Activated T-helper 1 cell treated with anti-CD3 and anti-CD28 coated beads, Interleukin-12 subunit alpha, Interleukin-12 subunit beta, Interleukin-2, Interleukin-4 antibody, amounts not matched to agents 30 ng/mL and 10 ng/mL and 1 ng/mL, durations not matched to agents 14 hours and 24 hours and 36 hours (primary cell): ENCODE data around the gene C17orf114. TPM values are rescaled to one million over a fixed set of nuclear protein-coding genes. Genes with fewer than 3 reads are reported as not detected.

Experiments
- DNase-seq: peaks from one replicate; pipeline ENCODE4 v3.0.0; 2021; ENCODE audit warnings: low spot score
- H3K27ac Mint-ChIP-seq: one replicate; pipeline ENCODE4 v1.8.0; 2021; ENCODE audit warnings: mild to moderate bottlenecking, mixed read lengths
- H3K27me3 Mint-ChIP-seq: one replicate; pipeline ENCODE4 v1.8.0; 2022; ENCODE audit warnings: mild to moderate bottlenecking, moderate library complexity, mixed read lengths; ENCODE audit not compliant: insufficient read depth
- H3K36me3 Mint-ChIP-seq: one replicate; pipeline ENCODE4 v1.8.0; 2021; ENCODE audit warnings: low read depth, mixed read lengths
- H3K4me1 Mint-ChIP-seq: one replicate; pipeline ENCODE4 v1.8.0; 2021; ENCODE audit warnings: low read depth, mixed read lengths
- H3K4me3 Mint-ChIP-seq: one replicate; pipeline ENCODE4 v1.8.0; 2021; ENCODE audit warnings: mild to moderate bottlenecking, moderate library complexity, mixed read lengths
- H3K9me3 Mint-ChIP-seq: one replicate; pipeline ENCODE4 v1.8.0; 2021; ENCODE audit warnings: mixed read lengths
- intact Hi-C: fragments of 100-400 bp; cut with micrococcal nuclease; formaldehyde crosslinking; loops from one replicate; pipeline ENCODE4 v1.15.1; 2024
- total RNA-seq: library from RNA; stranded (reverse); gene quantifications from 2 replicates; pipeline ENCODE4 v1.2.3, GENCODE V29; 2022

C17orf114 gene

GRCh38 chr17:4771519-4772234 lies 30.5 kb downstream of the C17orf114 start, which contains the start of gene TM4SF5:
Gene TM4SF5, plus strand, starts transcription at chr17:4771886. Its CDS starts 37 bp downstream, at chr17:4771923.
- Mint-ChIP-seq H3K27ac (no peak within 1 kb of the TSS), H3K9me3 (no peaks in the 10 kb centered on the region), H3K4me3 (no peak within 1 kb of the TSS), H3K4me1 (peaks cover 13% of the 10 kb centered on the region), H3K36me3 (no peaks in the 10 kb centered on the region), H3K27me3 (peaks cover 25% of the 10 kb centered on the region)
- intact Hi-C loops, result no loop called here
- no peak for DNase-seq

- intact Hi-C loops, result no loop called here
- Mint-ChIP-seq H3K27ac (no peak overlapping the region), H3K9me3 (no peaks in the 10 kb centered on the region), H3K27me3 (peaks cover 25% of the 10 kb centered on the region), H3K4me1 (peaks cover 13% of the 10 kb centered on the region), H3K36me3 (no peaks in the 10 kb centered on the region), H3K4me3 (no peak overlapping the region)
- no peak for DNase-seq
Observed at GRCh38 chr17:4769628-4770027, 32.5 kb downstream of the C17orf114 start.

DNA sequence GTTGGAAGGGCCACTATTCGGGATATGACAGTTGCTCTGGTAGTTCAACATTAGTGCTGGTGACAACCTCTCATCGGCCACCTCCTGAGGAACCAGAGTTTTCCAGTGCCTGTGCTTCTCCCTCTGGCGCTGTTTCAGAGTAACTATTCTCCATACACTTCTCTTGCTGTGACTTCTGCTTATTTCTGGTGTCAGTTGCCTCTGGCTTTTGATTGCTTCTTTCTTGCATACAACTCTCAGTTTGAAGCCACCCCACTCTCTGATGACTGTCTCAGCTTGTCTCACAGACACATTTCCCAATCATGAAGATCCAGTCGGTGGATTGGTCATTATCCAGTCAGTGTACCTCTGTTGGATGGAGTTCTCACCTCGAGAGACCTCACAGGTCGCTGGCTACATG lies 33.8 kb downstream of the C17orf114 start:
- H3K9me3 Mint-ChIP-seq, result no peaks in the 10 kb centered on the region
- H3K27me3 Mint-ChIP-seq, result peaks cover 15% of the 10 kb centered on the region
- no peak overlapping the region for H3K27ac Mint-ChIP-seq
- intact Hi-C loops, result no loop called here
- H3K4me1 Mint-ChIP-seq, result peaks cover 13% of the 10 kb centered on the region
- no peak for DNase-seq
- no peak overlapping the region for H3K4me3 Mint-ChIP-seq
- H3K36me3 Mint-ChIP-seq, result no peaks in the 10 kb centered on the region

DNA sequence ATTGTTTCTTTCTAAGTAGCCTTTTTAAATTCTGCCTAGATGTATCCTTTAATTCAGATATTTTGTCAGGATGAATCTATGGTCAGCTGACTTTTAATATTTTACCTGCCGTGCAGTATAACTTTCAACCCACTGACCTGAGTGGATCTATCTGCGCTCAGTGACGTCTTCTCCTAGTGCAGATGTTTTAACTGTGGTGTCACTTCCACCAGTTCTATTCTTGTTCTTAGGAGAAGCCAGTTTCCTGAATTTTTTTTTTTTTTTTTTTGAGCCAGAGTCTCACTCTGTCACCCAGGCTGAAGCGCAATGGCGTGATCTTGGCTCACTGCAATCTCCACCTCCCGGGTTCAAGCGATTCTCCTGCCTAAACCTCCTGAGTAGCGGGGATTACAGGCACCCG lies 35.4 kb downstream of the C17orf114 start:
- intact Hi-C loops, result no loop called here
- Mint-ChIP-seq H3K27me3 (peaks cover 11% of the 10 kb centered on the region), H3K4me3 (no peak overlapping the region), H3K4me1 (peaks cover 10% of the 10 kb centered on the region), H3K36me3 (no peaks in the 10 kb centered on the region), H3K9me3 (no peaks in the 10 kb centered on the region), H3K27ac (no peak overlapping the region)
- no peak for DNase-seq

- Mint-ChIP-seq H3K36me3 (no peaks in the 10 kb centered on the region), H3K27ac (no peak overlapping the region), H3K4me3 (no peak overlapping the region), H3K9me3 (no peaks in the 10 kb centered on the region), H3K4me1 (peaks cover 5% of the 10 kb centered on the region), H3K27me3 (peaks cover 7% of the 10 kb centered on the region)
- DNase-seq, result no peak
- intact Hi-C loops, result no loop called here
Observed at GRCh38 chr17:4766201-4766600, 35.9 kb downstream of the C17orf114 start.

- Mint-ChIP-seq H3K36me3 (no peaks in the 10 kb centered on the region), H3K4me3 (no peak overlapping the region), H3K27ac (no peak overlapping the region), H3K27me3 (peaks cover 4% of the 10 kb centered on the region), H3K9me3 (no peaks in the 10 kb centered on the region), H3K4me1 (no peaks in the 10 kb centered on the region)
- intact Hi-C loops, result no loop called here
- no peak for DNase-seq
Observed at GRCh38 chr17:4764595-4764994, 37.5 kb downstream of the C17orf114 start.

DNA sequence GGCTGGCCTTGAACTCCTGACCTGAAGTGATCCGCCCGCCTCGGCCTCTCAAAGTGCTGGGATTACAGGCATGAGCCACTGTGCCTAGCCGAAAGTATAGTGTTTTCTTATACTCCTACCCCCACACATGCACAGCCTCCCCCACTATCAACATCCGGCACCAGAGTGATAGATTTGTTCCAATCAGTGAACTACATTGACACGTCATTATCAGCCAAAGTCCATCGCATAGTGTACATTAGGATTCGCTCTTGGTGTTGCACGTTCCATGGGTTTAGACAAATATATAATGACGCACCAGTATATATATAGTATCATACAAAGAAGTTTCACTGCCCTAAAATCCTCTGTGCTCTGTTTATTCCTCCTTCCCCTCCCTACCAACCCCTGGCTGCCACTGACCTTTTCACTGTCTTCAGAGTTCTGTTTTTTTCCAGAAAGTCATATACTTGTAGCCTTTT lies 42.3 kb downstream of the C17orf114 start:
- no peaks in the 10 kb centered on the region for H3K9me3 Mint-ChIP-seq

DNA sequence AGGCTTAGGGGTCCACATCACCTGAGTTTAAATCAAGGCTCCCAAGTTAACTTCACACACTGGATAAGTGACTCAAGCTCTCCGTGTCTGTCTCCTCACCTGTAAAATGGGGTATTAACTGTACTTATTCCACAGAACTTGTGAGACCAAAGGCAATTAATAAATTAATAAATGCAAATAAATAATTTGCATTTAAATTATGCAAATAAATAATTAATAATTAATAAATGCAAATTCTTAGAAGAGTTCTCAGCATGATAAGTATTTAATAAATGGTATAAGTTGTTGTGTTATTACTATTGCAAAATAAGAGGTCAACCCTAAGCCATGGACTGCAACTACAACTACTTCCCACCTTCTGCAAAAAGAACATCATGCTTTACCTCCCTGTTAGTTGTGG lies 48.7 kb downstream of the C17orf114 start:
- Mint-ChIP-seq H3K4me3 (no peak overlapping the region), H3K9me3 (no peaks in the 10 kb centered on the region), H3K36me3 (no peaks in the 10 kb centered on the region), H3K4me1 (peaks cover 6% of the 10 kb centered on the region), H3K27ac (no peak overlapping the region), H3K27me3 (peaks cover 26% of the 10 kb centered on the region)
- intact Hi-C loops, result no loop called here
- DNase-seq, result no peak

More for the DNA sequence above, 42.3 kb downstream of the C17orf114 start:
- Mint-ChIP-seq H3K4me3 (no peak overlapping the region), H3K27ac (no peak overlapping the region), H3K36me3 (no peaks in the 10 kb centered on the region), H3K27me3 (peaks cover 13% of the 10 kb centered on the region), H3K4me1 (no peaks in the 10 kb centered on the region)
- intact Hi-C loops, result no loop called here
- DNase-seq, result no peak

DNA sequence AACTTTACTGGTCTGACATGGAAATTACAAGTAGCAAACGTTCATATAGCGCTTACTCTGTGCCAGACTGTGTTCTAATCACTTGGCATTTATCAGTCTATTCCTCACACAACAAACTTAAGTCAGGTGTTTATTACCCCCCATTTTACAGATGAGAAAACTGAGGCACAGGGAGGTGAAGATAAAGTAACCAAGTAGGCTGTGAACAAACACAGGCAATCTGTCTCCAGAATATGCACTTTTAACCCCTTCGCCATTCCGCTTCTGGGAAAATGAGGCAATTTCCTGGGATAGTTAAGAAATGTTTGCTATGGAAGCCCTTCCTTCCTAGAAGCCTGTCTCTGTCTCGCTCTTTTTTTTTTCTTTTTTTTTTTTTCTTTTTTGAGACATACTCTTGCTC lies 50.2 kb downstream of the C17orf114 start:
- Mint-ChIP-seq H3K4me3 (no peak overlapping the region), H3K9me3 (no peaks in the 10 kb centered on the region), H3K4me1 (peaks cover 16% of the 10 kb centered on the region), H3K27me3 (peaks cover 17% of the 10 kb centered on the region), H3K36me3 (no peaks in the 10 kb centered on the region), H3K27ac (no peak overlapping the region)
- no peak for DNase-seq
- intact Hi-C loops, result no loop called here

Other genes with a start within 250 kb of the C17orf114 start
- 186 and 195 TPM in 2 replicates for gene MYBBP1A, start 246.9 kb downstream of the C17orf114 start, total RNA-seq
- not detected in 2 replicates for gene GGT6, start 241.8 kb downstream of the C17orf114 start, total RNA-seq
- not detected in 2 replicates for gene SMTNL2, start 217.8 kb downstream of the C17orf114 start, total RNA-seq
- gene ALOX15, start 160.7 kb downstream of the C17orf114 start, total RNA-seq, result not detected in 2 replicates
- gene PELP1, start 98.2 kb downstream of the C17orf114 start, total RNA-seq, result 130 and 145 TPM in 2 replicates
- gene ARRB2, start 91.7 kb downstream of the C17orf114 start, total RNA-seq, result 202 and 204 TPM in 2 replicates
- gene MED11, start 70.9 kb downstream of the C17orf114 start, total RNA-seq, result 21.9 and 23.7 TPM in 2 replicates
- gene ZMYND15, start 62.5 kb downstream of the C17orf114 start, total RNA-seq, result 0.18 TPM in 1 of 2 replicates, not detected in the other
- gene CXCL16, start 62.4 kb downstream of the C17orf114 start, total RNA-seq, result 3.7 and 7.0 TPM in 2 replicates
- not detected in 2 replicates for gene TM4SF5, start 30.4 kb downstream of the C17orf114 start, total RNA-seq
- not detected in 2 replicates for gene VMO1, start 16.0 kb downstream of the C17orf114 start, total RNA-seq
- not detected in 2 replicates for gene GLTPD2, start 13.4 kb downstream of the C17orf114 start, total RNA-seq
- 205 and 208 TPM in 2 replicates for gene PSMB6, start 6.2 kb downstream of the C17orf114 start, total RNA-seq
- 16.7 and 22.2 TPM in 2 replicates for gene PLD2, start 4.8 kb upstream of the C17orf114 start, total RNA-seq
- gene MINK1, start 31.0 kb upstream of the C17orf114 start, total RNA-seq, result 66.5 and 67.5 TPM in 2 replicates
- 1.3 and 1.8 TPM in 2 replicates for gene C17orf107, start 97.2 kb upstream of the C17orf114 start, total RNA-seq
- 0.52 and 0.61 TPM in 2 replicates for gene CHRNE, start 100.8 kb upstream of the C17orf114 start, total RNA-seq
- gene GP1BA, start 129.9 kb upstream of the C17orf114 start, total RNA-seq, result not detected in 2 replicates
- gene SLC25A11, start 137.7 kb upstream of the C17orf114 start, total RNA-seq, result 111 and 116 TPM in 2 replicates
- gene RNF167, start 137.9 kb upstream of the C17orf114 start, total RNA-seq, result 138 and 140 TPM in 2 replicates
- gene PFN1, start 146.2 kb upstream of the C17orf114 start, total RNA-seq, result 1,423 and 1,429 TPM in 2 replicates
- gene ENO3, start 148.8 kb upstream of the C17orf114 start, total RNA-seq, result 42.5 and 44.5 TPM in 2 replicates
- gene SPAG7, start 165.5 kb upstream of the C17orf114 start, total RNA-seq, result 66.5 and 69.5 TPM in 2 replicates
- gene CAMTA2, start 185.3 kb upstream of the C17orf114 start, total RNA-seq, result 98.5 and 103 TPM in 2 replicates
- 0.34 and 0.37 TPM in 2 replicates for gene INCA1, start 195.2 kb upstream of the C17orf114 start, total RNA-seq
- gene KIF1C, start 195.6 kb upstream of the C17orf114 start, total RNA-seq, result 68.4 and 71.3 TPM in 2 replicates
- 0.20 and 0.23 TPM in 2 replicates for gene SLC52A1, start 233.1 kb upstream of the C17orf114 start, total RNA-seq